Motor neuron (in vitro differentiated cells): ENCODE data around the gene NAA11. TPM values are rescaled to one million over a fixed set of nuclear protein-coding genes. Genes with fewer than 3 reads are reported as not detected.
A peak's percentile ranks its signal among the peaks of the same experiment; 100 is the strongest.

Source experiments
- ATAC-seq, 8 experiments: fragments of 200-7000 bp; cut with Tn5 transposase; replicated peaks in 6 of 8; 2 replicates each; pipeline ENCODE4 v1.8.0; 2021; ENCODE audit warnings: mild to moderate bottlenecking in 8 of 8, moderate library complexity in 8 of 8
- H3K27ac ChIP-seq, 2 donors: fragments of 250-450 bp; sonication (Bioruptor Pico); 2 replicates each; pipeline ENCODE4 v1.9.0; 2021; ENCODE audit warnings: antibody characterized with exemption in 2 of 2, mild to moderate bottlenecking in 2 of 2, moderate library complexity in 1 of 2
- H3K4me1 ChIP-seq, 2 donors: fragments of 250-450 bp; sonication (Bioruptor Pico); replicated peaks in 1 of 2; 2 replicates each; pipeline ENCODE4 v1.6.1; 2021; ENCODE audit warnings: antibody characterized with exemption in 2 of 2, mild to moderate bottlenecking in 2 of 2, moderate library complexity in 1 of 2
- H3K4me3 ChIP-seq, 5 donors: fragments of 250-450 bp; sonication (Bioruptor Pico); 2 replicates each; pipeline ENCODE4 v1.9.0; 2021; ENCODE audit warnings: antibody characterized with exemption in 5 of 5, mild to moderate bottlenecking in 5 of 5, moderate library complexity in 4 of 5
- WGBS, 10 experiments: fragments of 450-650 bp; shearing (Covaris generic); methylation state at CpG; one replicate each; pipeline ENCODE4 v1.0.0; 2022; 5-methylcytosine and 5-hydroxymethylcytosine counted together
- in situ Hi-C, 9 experiments: fragments of 400-800 bp; cut with MboI; loops; one replicate each; pipeline ENCODE4 v1.15.0; 2021; ENCODE audit warnings: low sequenced_read_pairs in 9 of 9, low pct_unique_long_range_greater_than_20kb in 2 of 9; ENCODE audit not compliant: unreplicated experiment in 9 of 9
- total RNA-seq, 8 experiments: library from RNA; unstranded; fragments of 300-600 nt; gene quantifications; 2 replicates each; pipeline versions ENCODE4 v1.2.3 to v1.2.4, GENCODE V29; 2022

The NAA11 gene
- total RNA-seq, 8 experiments from 2014 or later = 0.05 to 3.3 (median 0.52) TPM; not detected in 4

GRCh38 chr4:79334783-79335182 lies 8.9 kb upstream of the NAA11 start:
- Histone ChIP-seq H3K4me3 (no peak overlapping the region), H3K4me1 (no peaks in the 10 kb centered on the region), H3K27ac (no peak overlapping the region)
- no peak for ATAC-seq
- in situ Hi-C loops = no loop called here
- 25 to 100% (median 86%) methylated on average over 1 of the region's 1 CpG; no CpG with 5 or more reads in 3 of the 10 experiments for WGBS, 10 experiments

DNA sequence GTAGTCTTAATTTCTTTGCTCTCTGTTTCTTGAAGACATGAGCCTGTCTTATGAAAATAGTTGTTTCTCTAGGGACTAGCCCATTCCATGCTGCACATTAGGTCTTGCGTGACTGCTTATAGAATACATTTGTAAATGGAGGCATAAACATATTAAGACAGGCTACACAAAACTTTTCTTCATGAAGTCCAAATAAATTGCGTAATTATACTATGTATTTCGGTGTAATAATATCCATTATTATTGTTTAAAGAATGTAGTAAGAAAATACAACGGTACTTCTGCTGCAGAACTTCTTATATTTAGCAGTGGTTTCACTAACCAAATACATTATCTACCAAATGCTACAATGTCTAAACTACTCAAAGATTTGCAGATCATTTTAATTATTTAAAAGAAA lies 8.5 kb upstream of the NAA11 start:
- WGBS, 10 experiments = 0 to 100% (median 60%) methylated on average over 1 to 4 of the region's 4 CpGs
- in situ Hi-C loops = no loop called here
- no peaks in the 10 kb centered on the region for H3K4me1 ChIP-seq
- H3K4me3 ChIP-seq = no peak overlapping the region
- ATAC-seq = no peak
- no peak overlapping the region for H3K27ac ChIP-seq

GRCh38 chr4:79331126-79331876 lies 5.4 kb upstream of the NAA11 start:
- Histone ChIP-seq H3K4me3 (no peak overlapping the region), H3K27ac (no peak overlapping the region), H3K4me1 (no peaks in the 10 kb centered on the region)
- peak in 2 of 8 experiments; percentile 25 to 44 for ATAC-seq
- WGBS, 10 experiments = 0 to 100% (median 81%) methylated on average over 1 to 2 of the region's 2 CpGs; no CpG with 5 or more reads in 2 of the 10 experiments
- in situ Hi-C loops = no loop called here

DNA sequence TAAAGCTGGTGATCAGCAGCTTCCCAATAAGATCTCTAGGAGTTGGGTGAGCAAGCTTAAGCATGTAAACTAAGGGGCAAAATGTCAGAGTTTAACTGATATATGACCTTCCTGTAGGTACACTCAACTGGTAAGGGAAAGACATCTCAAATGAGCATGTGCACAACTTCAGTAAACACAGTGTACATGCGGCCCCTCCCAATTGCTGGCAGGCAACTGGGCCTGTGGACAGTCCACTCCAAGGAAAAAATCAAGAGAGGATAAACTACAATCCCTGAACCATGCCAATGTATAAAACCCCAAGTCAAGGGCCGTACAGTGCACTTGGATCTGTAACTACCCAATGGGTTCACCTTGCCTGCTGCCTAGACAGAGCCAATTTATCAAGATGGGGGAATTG lies 4.9 kb upstream of the NAA11 start:
- Histone ChIP-seq H3K27ac (no peak overlapping the region), H3K4me3 (no peak overlapping the region), H3K4me1 (no peaks in the 10 kb centered on the region)
- peak in 2 of 8 experiments; percentile 75 to 80 for ATAC-seq
- in situ Hi-C loops = no loop called here
- 33 to 100% (median 92%) methylated on average over 1 to 2 of the region's 2 CpGs; no CpG with 5 or more reads in 6 of the 10 experiments for WGBS, 10 experiments

DNA sequence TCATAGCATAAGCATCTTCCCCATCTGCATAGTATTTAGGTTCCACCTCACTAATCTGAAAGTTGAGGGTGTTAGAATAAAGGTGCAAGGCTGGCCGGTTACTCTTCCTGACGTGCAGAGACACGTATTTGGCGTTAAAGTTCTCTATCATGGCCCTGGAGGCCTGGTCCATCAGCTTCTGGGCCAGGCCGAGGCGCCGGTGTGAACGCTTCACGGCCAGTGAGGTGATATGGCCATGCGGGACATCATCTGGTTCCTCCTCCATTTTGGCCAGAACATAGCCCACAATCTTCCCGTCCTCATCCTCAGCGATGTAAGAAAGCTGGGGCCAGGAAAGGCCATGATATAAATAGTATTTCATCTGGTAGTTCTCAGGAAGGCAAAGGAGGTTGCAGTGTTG lies 425 bp downstream of the NAA11 start:
- in situ Hi-C loops = no loop called here
- no peak for ATAC-seq
- 0 to 100% (median 93%) methylated on average over 1 to 10 of the region's 12 CpGs; no CpG with 5 or more reads in 4 of the 10 experiments for WGBS, 10 experiments
- no peaks in the 10 kb centered on the region for H3K4me1 ChIP-seq
- no peak overlapping the region for H3K27ac ChIP-seq
- no peak overlapping the region for H3K4me3 ChIP-seq

- in situ Hi-C loops = no loop called here
- Histone ChIP-seq H3K27ac (no peak overlapping the region), H3K4me3 (no peak overlapping the region), H3K4me1 (peaks cover 11 to 20% of the 10 kb centered on the region in 2 donors)
- no peak for ATAC-seq
- WGBS, 10 experiments = 29 to 100% (median 83%) methylated on average over 2 to 4 of the region's 4 CpGs
Observed at GRCh38 chr4:79319975-79320374, 5.9 kb downstream of the NAA11 start.

DNA sequence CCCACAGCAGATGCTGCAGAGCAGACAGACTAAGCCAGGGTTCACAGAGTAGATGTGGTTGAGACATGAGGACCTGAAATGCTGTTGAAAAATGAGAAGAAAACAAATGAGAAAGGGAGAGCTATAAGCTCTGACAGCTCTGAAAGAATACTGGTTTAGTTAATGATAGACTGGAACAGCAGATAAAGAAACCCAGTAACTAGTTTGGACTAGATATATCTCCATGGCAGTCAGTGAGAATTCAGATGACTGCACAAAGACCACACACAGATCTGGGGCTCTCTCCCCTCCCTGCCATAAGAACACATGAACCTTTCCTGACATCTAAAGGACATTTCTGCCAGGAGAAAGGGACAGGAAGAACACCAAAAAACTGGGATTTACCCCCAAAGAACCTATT lies 8.2 kb downstream of the NAA11 start:
- peak overlapping the region in 1 of 2 donors; percentile 72 for H3K27ac ChIP-seq
- no peak overlapping the region for H3K4me3 ChIP-seq
- peaks cover 13 to 22% of the 10 kb centered on the region in 2 donors for H3K4me1 ChIP-seq
- ATAC-seq = peak in 5 of 8 experiments; percentile 62 to 96 (median 76)
- in situ Hi-C loops = no loop called here

DNA sequence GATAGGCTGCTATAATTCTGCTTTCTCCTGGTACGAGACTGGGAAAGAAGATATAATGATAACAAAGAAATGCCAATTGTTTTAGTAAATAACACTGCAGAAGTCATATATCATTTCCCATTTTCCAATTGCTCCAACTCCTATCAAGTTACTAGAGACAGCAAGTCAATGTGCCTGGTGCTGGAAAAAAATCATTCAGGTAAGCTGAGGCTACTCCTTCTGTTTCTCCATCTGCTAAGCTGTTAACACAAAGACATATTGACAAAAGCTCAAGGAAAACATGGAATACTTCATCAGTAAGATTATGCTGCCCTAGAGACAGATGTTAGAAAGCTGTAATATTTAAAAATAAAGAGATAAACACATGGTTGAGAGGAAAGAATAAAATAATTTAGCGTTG lies 10.0 kb downstream of the NAA11 start:
- WGBS, 10 experiments = 35 to 100% (median 75%) methylated on average over 1 to 2 of the region's 2 CpGs
- no peak for ATAC-seq
- Histone ChIP-seq H3K4me3 (no peak overlapping the region), H3K27ac (no peak overlapping the region), H3K4me1 (peaks cover 13 to 22% of the 10 kb centered on the region in 2 donors)
- in situ Hi-C loops = no loop called here

- Histone ChIP-seq H3K27ac (no peak overlapping the region), H3K4me3 (no peak overlapping the region), H3K4me1 (peaks cover 13 to 33% of the 10 kb centered on the region in 2 donors)
- WGBS, 10 experiments = 10 to 100% (median 100%) methylated on average over 1 of the region's 1 CpG
- no peak for ATAC-seq
- in situ Hi-C loops = no loop called here
Observed at GRCh38 chr4:79311279-79311678, 14.6 kb downstream of the NAA11 start.

DNA sequence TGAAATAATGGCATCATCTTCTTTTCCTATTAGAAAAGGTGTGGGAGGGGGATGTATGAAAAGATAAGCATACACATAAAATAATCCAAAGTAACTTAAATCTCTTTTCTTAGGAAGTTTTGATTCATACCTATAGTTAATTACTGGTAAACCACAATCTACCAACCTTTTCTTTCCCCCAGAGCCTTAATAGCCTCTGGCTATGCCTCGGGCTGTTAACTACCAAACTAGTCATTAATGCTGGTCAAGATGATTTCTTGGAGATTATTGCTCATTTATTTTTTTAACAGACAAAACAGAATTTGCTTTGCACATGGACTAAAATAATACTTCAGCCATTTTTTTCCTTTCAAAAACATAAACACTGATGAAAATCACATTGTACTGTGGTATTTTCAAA lies 16.9 kb downstream of the NAA11 start:
- H3K4me3 ChIP-seq = no peak overlapping the region
- H3K4me1 ChIP-seq = peaks cover 3 to 30% of the 10 kb centered on the region in 2 donors
- in situ Hi-C loops = no loop called here
- no peak overlapping the region for H3K27ac ChIP-seq
- ATAC-seq = no peak
- 17 to 100% (median 76%) methylated on average over 1 of the region's 1 CpG; no CpG with 5 or more reads in 2 of the 10 experiments for WGBS, 10 experiments

DNA sequence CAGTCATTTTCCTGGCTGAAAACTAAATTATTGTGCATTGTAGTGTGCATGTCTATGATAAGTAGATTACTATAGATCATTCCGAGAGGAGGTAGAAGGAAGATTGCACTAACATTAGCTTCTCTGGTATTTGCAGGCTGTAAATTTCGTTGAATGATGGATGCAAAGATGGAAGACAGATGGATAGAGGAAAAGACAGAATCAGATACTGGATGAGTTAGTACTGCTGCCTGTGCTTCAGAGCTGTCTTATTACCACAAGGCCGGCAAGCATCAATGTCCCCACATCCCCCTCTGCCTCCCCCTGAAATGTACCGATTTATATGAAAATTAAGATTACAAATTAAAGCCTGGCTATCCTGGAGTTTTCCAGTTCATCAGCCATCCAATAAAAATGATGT lies 17.7 kb downstream of the NAA11 start:
- ATAC-seq = peak in 4 of 8 experiments; percentile 49 to 80 (median 68)
- Histone ChIP-seq H3K4me1 (peaks cover 3 to 30% of the 10 kb centered on the region in 2 donors), H3K4me3 (no peak overlapping the region), H3K27ac (no peak overlapping the region)
- in situ Hi-C loops = no loop called here
- WGBS, 10 experiments = 20 to 82% (median 61%) methylated on average over 1 to 4 of the region's 4 CpGs; no CpG with 5 or more reads in 1 of the 10 experiments

GRCh38 chr4:79306795-79307194 lies 19.1 kb downstream of the NAA11 start:
- in situ Hi-C loops = no loop called here
- H3K4me3 ChIP-seq = no peak overlapping the region
- no peak overlapping the region for H3K27ac ChIP-seq
- WGBS, 10 experiments = 30 to 100% (median 60%) methylated on average over 1 to 3 of the region's 3 CpGs; no CpG with 5 or more reads in 1 of the 10 experiments
- ATAC-seq = peak in 2 of 8 experiments; percentile 61 to 62
- peaks cover 3 to 30% of the 10 kb centered on the region in 2 donors for H3K4me1 ChIP-seq

DNA sequence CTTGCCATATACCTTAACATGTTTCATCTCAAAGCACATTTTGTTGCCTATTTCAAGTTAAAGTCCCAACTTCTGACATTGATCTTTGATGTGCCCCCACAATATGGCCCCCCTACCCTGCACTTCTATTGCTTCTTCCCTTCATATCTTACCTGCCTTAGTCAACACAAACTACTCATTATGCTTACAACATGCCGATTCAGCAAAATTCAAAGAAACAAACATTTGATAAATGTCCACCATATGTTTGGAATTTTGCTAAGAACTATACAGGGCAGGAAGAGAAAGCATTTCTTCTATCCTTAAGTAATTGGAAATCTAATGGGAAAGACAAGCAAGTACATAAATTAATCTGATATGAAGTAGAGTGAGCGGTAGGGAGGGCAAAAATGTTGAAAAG lies 25.6 kb downstream of the NAA11 start:
- 30 to 100% (median 88%) methylated on average over 1 to 2 of the region's 2 CpGs for WGBS, 10 experiments
- Histone ChIP-seq H3K4me1 (peaks cover 0 to 5% of the 10 kb centered on the region in 2 donors), H3K27ac (no peak overlapping the region), H3K4me3 (no peak overlapping the region)
- in situ Hi-C loops = no loop called here
- ATAC-seq = no peak

- in situ Hi-C loops = no loop called here
- Histone ChIP-seq H3K27ac (no peak overlapping the region), H3K4me1 (peaks cover 0 to 5% of the 10 kb centered on the region in 2 donors), H3K4me3 (no peak overlapping the region)
- 72 to 100% (median 92%) methylated on average over 2 to 5 of the region's 6 CpGs; no CpG with 5 or more reads in 2 of the 10 experiments for WGBS, 10 experiments
- no peak for ATAC-seq
Observed at GRCh38 chr4:79298484-79298883, 27.4 kb downstream of the NAA11 start.
